Umbilical cord (tissue), 2 donors: ENCODE data around the gene PTBP1. TPM values are rescaled to one million over a fixed set of nuclear protein-coding genes. Genes with fewer than 3 reads are reported as not detected.

Experiments
- DNase-seq: peaks from one replicate; pipeline ENCODE4 v3.0.0-alpha.2; 2015; ENCODE audit warnings: low spot score
- total RNA-seq: library from RNA; depleted of rRNA; stranded (reverse); fragments of >200 nt; gene quantifications from one replicate; pipeline ENCODE4 v1.2.3, GENCODE V29; 2014; ENCODE audit warnings: low replicate concordance; ENCODE audit not compliant: insufficient read depth

PTBP1 gene
- total RNA-seq, 1 donor from 2014 or later: 82.8 TPM

DNA sequence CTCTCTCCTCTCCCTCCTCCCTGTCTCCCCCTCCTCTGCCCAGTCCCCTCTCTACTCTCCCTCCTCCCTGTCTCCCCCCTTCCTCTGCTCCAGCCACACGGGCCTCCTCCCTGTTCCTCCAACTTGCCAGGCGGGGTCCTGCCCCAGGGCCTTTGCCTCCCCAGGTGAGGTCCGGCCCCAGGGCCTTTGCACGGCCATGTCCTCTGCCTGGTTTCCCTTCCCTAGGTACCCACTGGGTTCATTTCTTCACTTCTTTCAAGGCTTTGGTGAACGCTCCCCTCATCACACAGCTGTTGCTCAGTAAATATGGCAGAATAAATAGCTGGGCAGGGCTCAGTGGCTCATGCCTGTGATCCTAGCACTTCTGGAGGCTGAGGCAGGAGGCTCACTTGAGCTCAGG is 25.2 kb upstream of the PTBP1 start:
- DNase-seq: no peak

DNA sequence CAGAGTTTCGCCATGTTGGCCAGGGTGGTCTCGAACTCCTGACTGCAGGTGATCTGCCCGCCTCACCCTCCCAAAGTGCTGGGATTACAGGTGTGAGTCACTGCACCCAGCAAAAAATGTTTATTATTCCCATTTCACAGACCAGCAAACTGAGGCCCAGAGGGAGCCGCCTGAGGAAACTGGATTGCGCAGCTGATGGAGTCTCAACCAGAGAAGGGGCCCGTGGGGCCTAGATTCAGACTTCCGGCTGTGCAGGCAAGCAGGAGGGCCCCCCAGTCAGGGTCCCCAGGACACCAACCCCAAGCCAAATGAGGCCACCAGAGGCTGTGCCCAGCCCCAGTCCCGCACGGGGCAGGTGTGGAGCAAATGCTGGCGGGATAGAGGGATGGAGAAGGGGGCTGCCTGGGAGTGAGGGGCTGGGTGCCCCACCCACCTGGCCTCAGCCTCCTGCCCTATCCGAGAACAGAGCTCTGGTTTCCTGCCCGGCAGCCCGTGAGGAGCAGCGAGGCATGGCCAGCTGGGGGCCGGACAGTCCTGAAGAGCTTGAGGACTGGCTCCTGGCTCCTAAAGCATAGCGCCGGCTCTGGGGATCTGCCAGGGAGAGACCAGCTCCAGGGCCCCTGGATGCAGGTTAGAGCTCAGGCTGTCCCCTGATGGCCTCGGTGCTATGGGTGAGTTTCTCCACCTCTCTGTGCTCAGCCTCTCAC is 24.4 kb upstream of the PTBP1 start:
- DNase-seq: no peak

DNA sequence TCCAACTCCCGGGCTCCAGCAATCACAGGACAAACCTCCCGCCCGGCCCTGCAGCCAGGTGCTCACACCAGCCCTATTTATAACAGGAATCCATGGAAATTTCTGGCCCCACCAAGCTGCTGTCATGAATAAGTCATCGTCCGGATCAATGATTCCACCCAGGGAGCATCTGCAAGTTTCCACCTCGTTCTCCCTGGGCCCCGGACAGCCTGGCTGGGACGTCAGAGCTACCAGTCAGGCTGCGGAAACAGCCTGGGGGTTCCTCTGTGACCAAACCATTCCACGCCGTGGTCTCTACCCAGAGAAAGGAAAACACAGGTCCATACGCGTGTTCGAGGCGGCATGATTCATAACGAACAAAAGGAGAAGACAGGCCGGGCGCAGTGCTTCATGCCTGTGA is 20.7 kb upstream of the PTBP1 start:
- no peak for DNase-seq

DNA sequence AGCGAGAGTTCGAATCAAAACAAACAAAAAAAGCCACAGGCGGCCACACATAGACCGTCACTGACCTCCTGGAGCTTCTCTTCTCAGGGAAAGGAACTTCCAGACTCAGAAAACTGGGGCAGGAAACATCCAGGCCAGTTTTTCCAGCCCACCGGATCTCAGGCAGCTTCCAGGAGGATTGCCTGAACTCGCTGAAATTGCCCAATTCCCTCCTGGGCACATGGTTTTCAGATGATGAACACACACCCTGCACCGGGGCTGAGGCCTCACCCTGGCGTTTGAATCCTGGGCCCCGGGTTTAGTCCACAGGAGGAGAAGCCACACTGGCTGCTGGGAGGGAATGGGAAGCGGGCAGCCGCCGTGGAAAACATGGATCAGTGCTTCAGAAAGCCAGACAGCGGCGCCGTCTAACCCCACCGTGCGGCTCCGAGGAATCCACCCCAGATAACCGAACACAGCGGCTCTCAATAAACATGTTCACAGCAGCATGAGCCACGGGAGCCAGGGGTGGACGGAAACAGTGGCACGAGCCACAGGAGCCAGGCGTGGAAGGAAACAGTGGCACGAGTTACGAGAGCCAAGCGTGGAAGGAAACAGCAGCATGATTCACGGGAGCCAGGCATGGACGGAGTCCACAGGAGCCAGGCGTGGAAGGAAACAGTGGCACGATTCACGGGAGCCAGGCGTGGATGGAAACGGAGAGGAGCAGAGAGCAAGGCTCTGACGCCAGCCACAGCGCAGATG is 18.2 kb upstream of the PTBP1 start:
- DNase-seq: peak; percentile 97

DNA sequence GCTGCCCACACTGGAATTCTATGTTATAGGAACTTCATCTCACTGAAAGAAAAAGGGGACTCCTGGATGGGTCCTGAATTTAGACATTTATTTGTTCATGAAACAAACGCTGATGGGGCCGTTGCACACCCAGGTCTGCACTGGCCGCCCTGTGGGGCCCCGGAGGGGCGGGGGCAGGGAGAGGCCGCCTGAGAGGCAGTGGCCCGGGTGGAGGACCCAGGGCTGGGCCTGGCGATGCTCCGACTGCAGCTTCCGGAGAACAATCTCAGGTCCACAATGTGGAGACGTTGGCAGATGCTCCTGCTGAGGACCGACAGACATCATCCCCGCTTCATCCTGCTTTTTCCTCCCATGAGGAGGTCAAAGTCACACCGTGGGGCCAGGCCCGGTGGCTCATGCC is 16.3 kb upstream of the PTBP1 start:
- no peak for DNase-seq

DNA sequence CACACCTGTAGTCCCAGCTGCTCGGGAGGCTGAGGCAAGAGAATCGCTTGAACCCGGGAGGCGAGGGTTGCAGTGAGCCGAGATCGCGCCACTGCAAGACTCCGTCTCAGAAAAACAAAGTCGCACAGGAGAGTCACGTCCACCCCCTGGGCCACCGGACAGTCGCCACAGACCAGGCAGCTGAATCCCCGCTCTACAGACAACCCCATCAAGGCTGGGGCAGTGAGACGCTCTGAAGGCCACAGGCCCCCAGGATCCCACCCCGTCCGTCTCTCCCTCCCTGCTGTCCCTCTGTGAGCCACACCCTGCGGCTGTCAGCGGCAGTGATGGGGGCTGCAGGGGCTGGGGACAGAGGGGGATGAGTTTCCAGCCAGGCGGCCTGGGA is 15.5 kb upstream of the PTBP1 start:
- DNase-seq: no peak

DNA sequence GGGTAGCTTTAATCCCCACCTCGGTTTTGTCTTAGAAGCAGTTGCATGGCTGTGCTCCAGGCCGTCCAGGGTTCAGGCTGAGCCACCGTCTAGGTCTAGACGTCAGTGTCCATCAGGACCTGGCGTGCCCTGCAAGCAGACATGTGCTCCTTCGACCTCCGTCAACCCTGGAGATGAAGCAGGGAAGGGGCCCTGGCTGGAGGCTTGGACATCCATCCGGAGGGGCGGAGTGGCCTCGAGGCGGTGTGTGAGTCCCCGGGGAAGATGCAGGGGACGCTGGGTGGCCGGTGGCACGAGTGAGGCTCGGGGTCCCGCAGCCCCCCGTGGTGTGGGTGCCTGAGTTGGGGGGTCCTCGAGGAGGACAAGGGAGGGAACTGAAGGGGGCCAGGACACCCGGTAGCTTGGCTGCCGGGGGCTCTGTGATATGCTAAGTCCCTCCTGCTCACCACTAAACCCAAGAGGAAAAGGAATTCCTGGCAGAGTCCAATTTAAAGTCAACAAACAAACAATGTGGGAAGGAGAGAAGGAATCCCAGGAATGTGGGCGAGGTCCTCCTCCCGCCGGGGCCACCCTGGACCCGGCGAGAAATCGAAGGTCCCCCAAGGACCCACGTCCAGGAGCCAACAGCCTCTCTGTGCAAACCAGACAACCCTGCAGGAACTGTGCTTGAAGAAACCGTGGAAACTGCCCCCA is 14.9 kb upstream of the PTBP1 start:
- peak; percentile 44 for DNase-seq

DNA sequence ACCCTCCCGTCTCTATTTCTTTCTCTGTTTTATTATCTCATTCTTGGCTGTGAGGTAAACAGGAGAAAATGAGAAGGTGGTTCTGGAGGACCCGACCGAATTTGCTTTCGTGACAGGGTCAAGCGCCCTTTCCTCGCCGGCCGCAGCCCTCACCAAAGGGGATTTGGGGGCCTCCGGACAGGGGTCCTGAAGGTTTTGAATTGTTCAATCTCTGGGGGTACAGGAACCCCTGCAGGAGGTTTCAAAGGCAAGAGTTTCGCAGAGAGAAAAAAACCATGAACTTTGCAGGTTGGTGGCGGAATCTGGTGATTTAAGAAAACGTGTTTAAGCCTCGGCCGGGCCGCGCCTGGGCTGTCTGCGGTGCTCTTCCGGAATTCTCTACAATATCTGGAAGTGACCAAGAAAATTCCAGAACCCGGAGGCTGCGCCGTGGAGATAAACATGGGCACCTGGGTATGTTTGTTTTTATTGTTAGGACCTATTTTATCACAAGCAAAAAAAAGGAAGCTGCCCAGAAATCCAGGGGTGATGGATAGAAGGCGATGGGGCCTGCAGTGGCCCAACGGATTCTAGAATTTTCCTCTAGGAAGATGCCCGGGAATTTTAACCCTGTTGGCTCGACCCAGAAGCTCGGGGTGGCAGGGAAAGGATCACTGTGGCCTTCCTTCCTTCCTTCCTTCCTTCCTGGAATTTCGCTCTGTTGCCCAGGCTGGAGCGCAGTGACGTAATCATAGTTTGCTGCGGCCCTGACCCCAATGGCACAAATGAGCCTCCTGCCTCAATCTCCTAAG is 14.2 kb upstream of the PTBP1 start:
- DNase-seq: peak; percentile 46

DNA sequence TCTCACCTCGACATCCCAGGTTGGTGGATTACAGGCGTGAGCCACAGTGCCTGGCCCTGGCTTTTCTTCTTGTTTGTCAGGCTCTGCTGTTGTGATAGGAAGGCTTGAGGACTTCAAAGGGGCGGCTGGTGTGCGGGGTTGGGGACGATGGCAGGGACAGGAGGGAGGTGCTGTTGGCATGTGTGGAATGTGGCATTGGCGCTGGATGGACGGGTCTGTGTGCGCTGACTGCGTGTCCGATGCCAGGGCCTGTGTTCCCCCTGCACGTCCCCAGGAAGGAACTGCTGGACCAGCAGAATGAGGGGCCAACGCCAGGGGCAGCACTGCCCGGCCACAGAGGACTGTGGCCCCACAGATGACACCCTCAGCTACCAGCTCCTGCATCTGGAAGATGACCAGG is 12.7 kb upstream of the PTBP1 start:
- no peak for DNase-seq

DNA sequence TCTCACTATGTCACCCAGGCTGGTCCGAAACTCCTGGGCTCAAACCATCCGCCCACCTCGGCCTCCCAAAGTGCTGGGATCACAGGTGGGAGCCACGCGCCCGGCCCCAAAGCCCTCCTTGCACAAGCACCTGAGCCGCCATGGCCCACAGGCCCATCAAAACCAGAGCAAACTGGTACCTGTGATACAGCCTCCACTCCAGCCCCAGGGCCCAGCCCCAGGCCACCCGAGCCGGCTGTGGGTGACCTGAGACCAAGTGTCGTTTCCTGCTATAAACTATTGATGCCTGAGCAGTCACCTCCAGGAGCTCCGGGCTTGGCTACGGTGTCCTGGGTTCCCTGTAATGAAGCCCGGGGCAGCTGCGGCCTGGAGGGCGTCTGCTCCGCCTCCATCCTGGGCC is 9.7 kb upstream of the PTBP1 start:
- DNase-seq: no peak

DNA sequence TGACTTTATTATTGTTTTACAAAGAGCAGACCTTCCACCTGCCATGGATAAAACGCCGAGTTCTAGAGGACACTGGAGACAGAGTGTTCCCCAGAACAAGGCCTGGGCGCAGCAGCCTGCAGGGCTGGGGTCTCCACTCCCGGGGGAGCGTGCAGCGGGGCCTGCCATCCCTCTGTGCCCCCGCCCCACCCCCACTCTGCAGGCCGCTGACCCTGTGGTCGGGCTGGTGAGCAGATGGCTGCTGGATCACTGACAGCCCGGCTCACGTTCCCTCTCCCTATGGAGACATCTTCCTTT is 8.6 kb upstream of the PTBP1 start:
- DNase-seq: no peak

DNA sequence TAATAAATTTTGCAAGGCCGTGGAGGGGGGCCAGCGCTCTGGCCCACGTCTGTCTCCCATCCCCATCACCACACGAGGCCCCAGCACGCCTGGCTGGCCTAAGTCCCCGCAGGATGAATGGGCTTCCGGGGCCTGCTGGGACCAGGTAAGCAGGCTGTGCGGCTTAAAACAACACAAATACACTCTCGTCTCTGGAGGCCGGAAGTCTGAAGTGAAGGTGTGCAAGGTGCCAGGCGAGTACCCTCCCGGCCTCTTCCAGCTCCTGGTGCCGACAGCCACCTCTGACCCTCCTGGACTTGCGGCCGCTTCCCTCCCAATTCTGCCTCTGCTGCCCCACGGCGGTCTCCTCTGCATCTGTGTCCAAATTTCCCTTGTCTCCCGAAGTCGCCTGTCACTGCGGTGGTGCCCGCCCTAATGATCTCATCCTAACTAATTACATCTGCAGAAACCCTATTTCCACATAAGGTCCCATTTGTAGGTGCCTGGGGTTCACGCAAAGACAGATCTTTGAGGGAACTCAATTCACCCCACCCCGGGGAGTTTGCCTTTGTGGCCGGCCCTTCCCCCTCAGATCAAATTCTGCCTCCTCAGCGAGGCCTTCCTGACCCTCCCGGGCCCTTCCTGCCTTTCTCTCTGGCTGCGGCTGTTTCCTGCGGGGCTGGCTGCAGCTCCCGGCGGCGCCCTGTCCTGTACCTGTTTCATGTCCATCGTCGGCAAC is 8.1 kb upstream of the PTBP1 start:
- peak; percentile 59 for DNase-seq

DNA sequence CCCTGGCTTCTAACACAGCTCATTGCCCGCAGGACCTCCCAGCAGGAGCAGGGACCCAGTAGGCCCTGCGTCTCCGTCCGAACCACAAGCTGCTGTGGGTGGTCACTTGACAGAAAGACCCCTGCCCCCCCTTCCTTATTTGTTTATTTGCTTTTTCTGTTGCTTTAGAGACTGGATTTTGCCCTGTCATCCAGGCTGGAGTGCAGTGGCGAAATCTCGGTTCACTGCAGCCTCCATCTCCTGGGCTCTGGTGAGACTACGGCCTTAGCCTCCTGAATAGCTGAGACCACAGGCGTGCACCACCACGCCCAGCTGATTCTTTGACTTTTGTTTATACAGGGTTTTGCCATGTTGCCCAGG is 7.6 kb upstream of the PTBP1 start:
- no peak for DNase-seq

DNA sequence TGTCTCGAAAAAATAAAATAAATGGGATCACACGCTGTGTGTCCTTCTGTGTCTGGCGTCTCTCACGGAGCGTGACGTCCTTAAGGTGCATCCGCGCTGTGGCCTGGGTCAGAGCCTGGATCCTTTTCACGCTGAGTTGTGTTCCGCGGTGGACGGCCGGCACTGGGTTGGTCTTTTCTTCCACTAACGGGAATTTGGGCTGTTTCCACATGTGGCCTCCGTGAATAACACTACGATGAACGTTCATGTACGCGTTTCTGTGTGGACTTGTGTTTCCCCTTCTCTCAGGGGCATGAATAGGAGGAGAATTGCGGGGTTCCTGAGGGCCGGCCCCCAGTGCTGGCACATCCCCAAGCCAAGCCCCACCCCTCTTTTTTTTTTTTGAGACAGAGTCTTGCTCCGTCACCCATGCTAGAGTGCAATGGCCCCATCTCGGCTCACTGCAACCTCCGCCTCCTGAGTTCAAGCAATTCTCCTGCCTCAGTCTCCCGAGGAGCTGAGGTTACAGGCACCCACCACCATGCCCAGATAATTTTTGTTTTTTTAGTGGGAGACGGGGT is 6.2 kb upstream of the PTBP1 start:
- no peak for DNase-seq

DNA sequence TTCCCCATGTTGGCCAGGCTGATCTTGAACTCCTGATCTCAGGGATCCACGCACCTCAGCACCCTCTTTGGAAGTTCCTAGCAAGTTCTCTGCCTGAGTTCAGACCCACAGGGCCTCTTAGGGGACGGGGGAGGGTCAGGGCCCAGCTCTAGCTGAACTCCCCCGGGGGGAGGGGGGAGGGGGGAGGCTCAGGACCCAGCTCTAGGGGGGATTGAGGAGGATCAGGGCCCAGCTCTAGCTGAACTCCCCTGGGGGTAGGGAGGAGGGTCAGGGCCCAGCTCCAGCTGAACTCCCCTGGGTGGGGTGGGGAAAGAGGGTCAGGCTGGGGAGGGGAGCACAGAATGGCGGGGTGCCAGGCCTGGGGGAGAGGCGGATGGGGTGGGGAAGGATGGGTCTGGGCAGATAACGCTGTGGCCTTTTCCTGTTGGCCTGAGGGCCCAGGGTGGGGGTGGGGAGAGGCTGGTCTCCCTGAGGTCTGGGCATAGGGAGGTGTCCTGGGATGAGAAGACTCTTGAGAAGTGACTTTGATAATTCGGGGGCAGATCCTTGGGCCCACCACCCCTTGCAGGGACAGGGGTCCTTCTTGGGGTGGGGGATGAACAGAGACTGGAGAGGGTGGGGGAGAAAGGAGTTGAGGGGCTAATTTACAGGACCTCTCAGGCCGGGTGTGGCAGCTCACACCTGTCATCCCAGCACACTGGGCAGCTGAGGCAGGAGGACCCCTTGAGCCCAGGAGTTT is 5.5 kb upstream of the PTBP1 start:
- peak; percentile 35 for DNase-seq

DNA sequence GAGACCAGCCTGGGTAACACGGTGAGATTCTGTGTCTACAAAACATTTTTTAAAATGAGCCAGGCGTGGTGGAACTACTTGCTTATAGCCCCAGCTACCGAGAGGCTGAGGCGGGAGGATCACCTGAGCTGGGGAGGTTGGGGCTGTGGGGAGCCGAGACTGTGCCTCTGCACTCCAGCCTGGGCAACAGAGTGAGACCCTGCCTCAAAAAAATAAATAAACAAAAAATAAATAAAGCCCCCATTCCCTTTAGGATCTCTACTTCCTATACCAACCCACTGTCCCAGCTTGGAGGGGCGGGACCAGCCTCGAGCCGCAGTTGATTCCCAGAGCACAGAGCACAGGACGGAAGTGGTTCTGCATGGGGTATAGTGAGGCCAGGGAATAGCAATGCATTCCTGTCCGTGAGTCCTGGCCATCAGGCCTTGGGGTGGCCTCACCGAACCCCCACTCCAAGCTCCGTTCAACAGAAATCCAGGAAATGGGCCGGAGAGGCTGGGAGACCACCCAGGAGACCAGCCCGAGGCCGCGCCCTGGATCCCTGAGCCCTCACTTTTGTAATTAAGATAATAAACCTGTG is 4.9 kb upstream of the PTBP1 start:
- no peak for DNase-seq

DNA sequence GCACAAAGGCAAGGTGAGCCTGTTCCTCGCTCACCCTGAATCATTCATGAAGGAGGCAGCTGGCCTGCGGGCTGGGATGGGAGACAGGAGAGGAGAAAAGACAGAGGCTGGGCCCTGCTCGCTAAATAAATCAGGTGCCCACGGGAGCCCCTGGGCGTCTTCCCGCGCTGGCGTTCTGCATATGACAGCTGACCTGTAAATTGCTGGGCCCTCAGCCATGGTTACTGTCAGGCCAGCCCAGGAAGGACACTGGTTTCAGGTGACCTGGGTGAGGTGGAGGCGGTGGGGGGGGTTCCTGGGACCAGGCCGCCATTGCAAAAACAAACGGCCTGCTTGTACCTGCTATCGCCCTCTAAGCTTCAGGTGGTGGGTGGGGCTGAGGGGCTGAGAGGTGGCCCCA is 3.4 kb upstream of the PTBP1 start:
- no peak for DNase-seq

DNA sequence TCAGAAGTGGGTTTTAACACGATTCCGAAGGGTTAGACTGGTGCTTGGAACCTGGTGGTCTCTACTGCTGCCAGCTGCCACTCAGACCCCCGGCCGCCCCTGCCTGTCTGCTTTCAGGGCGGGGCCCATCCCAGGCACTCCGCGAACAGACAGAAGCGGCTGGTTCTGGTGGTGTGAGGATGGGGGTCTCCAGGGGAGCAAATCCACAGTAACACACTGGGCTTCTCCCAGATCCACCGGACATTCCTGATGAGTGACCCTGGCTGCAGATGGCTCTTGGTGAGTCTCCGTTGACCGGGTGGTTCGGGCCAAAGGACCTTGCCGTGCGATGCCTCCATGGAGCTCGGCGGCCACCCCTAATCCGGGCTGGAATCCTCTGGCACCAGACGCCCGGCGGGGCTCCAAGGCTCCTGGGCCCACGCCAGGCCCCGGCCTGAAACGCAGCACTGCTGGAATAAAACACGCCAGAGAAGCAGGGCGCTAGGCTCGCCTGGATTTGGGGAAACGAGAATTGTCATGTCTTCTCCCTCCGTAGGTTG is 2.1 kb upstream of the PTBP1 start:
- no peak for DNase-seq

DNA sequence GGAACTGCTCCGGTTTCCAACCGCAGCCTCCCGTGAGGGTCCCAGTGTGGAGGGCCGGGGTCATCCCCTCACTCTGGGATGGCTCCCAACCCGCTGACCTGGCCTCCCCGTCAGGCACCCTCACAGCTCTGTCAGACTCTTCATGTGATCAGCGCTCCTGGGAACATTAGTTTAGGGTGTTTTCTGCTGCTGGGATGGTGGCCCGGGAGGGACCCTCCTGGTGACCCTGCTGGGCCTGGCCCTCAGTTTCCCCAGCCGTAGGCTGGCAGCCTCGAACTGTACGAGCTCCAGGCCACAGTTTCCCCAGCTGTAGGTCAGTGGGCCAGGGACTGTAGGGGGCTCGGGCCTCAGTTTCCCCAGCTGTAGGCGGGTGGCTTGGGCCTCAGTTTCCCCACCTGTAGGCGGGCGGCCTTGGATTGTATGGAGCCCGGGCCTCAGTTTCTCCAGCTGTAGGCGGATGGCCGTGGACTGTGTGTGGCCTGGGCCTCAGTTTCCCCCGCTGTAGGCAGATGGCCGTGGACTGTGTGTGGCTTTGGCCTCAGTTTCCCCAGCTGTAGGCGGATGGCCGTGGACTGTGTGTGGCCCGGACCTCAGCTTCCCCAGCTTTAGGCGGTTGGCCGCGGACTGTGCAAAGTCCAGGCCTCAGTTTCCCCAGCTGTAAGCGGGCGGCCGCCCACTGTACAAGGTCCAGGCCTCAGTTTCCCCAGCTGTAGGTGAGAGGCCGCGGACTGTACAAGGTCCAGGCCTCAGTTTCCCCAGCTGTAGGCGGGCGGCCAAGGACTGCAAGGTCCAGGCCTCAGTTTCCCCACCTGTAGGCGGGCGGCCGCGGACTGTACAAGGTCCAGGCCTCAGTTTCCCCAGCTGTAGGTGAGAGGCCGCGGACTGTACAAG is 1.3 kb upstream of the PTBP1 start:
- DNase-seq: no peak
